Measurements from ENCODE around the gene NFIX.
"Not testable (repeated sequence)": the region's sequence is repeated elsewhere in the genome, so short reads cannot be mapped to it uniquely, and the experiment has no call there.

Gene NFIX

GRCh38 chr19:12959481-12959880 is 35.8 kb upstream of the NFIX start:
- ATAC-seq = no peak

- ATAC-seq = peak; percentile 94 to 97
These were observed 30.1 kb upstream of the NFIX start for GRCh38 chr19:12965017-12965811.

GRCh38 chr19:12965812-12966135 is 29.5 kb upstream of the NFIX start:
- no peak for ATAC-seq

- ATAC-seq = no peak
These were observed 27.4 kb upstream of the NFIX start for GRCh38 chr19:12967907-12968306.

GRCh38 chr19:12969292-12969988 is 25.8 kb upstream of the NFIX start, which contains the start of gene DAND5:
DAND5 (plus strand) TSS chr19:12969576; CDS start chr19:12969661, 85 bp downstream.
- no peak for ATAC-seq

GRCh38 chr19:12970070-12970820 is 25.0 kb upstream of the NFIX start:
- ATAC-seq = no peak

- no peak for ATAC-seq
These were observed 22.0 kb upstream of the NFIX start for GRCh38 chr19:12973236-12973635.

- no peak for ATAC-seq
These were observed 20.7 kb upstream of the NFIX start for GRCh38 chr19:12974301-12975220.

GRCh38 chr19:12975221-12975741 is 20.0 kb upstream of the NFIX start:
- ATAC-seq = no peak

- ATAC-seq = not testable (repeated sequence)
These were observed 19.2 kb upstream of the NFIX start for GRCh38 chr19:12976109-12976508.

GRCh38 chr19:12979974-12980373 is 15.3 kb upstream of the NFIX start:
- no peak for ATAC-seq

GRCh38 chr19:12982648-12983047 is 12.6 kb upstream of the NFIX start:
- ATAC-seq = no peak

- no peak for ATAC-seq
These were observed 12.2 kb upstream of the NFIX start for GRCh38 chr19:12983091-12983490.

GRCh38 chr19:12983542-12984142 is 11.6 kb upstream of the NFIX start:
- ATAC-seq = peak; percentile 80 to 81

- no peak for ATAC-seq
These were observed 11.1 kb upstream of the NFIX start for GRCh38 chr19:12984143-12984627.

- no peak for ATAC-seq
These were observed 10.6 kb upstream of the NFIX start for GRCh38 chr19:12984683-12985048.

GRCh38 chr19:12985049-12985776 is 10.1 kb upstream of the NFIX start:
- peak; percentile 21 to 47 for ATAC-seq

- no peak for ATAC-seq
These were observed 8.5 kb upstream of the NFIX start for GRCh38 chr19:12986726-12987125.

- no peak for ATAC-seq
These were observed 8.1 kb upstream of the NFIX start for GRCh38 chr19:12987190-12987589.

- ATAC-seq = no peak
These were observed 7.5 kb upstream of the NFIX start for GRCh38 chr19:12987781-12988180.

GRCh38 chr19:12990431-12990830 is 4.8 kb upstream of the NFIX start:
- no peak for ATAC-seq
